CD14-positive monocyte (primary cell): ENCODE data around the gene POMT1. TPM values are rescaled to one million over a fixed set of nuclear protein-coding genes. Genes with fewer than 3 reads are reported as not detected.

ENCODE experiments used
- DNase-seq, 3 donors: peaks; one replicate each; pipeline ENCODE4 v3.0.0-alpha.2; 2011 to 2022
- H2AFZ ChIP-seq: 2 replicates; pipeline ENCODE4 v1.6.0; 2012; ENCODE audit warnings: mild to moderate bottlenecking, low read depth, low read length, inconsistent platforms; ENCODE audit not compliant: insufficient read depth, poor library complexity, severe bottlenecking
- H3K27ac ChIP-seq, 2 donors: 1 replicate in 1 of 2; 2 replicates in 1 of 2; pipeline ENCODE4 v1.5.1; 2012 to 2013; ENCODE audit warnings: low read length in 2 of 2, control low read depth in 1 of 2, inconsistent platforms in 1 of 2, low read depth in 1 of 2, mild to moderate bottlenecking in 1 of 2
- H3K27me3 ChIP-seq, 2 donors: one replicate each; pipeline versions ENCODE4 v1.6.0 to v1.6.1; 2011 to 2013; ENCODE audit warnings: low read length in 2 of 2; ENCODE audit not compliant: control insufficient read depth in 2 of 2, insufficient read depth in 2 of 2
- H3K36me3 ChIP-seq, 2 donors: replicated peaks in 1 of 2; 1 replicate in 1 of 2; 2 replicates in 1 of 2; pipeline versions ENCODE4 v1.5.1 to v1.6.1; 2012 to 2013; ENCODE audit warnings: low read length in 2 of 2, control low read depth in 1 of 2, inconsistent platforms in 1 of 2, mild to moderate bottlenecking in 1 of 2; ENCODE audit not compliant: insufficient read depth in 2 of 2, control insufficient read depth in 1 of 2
- H3K4me1 ChIP-seq, 2 donors: 1 replicate in 1 of 2; 2 replicates in 1 of 2; pipeline versions ENCODE4 v1.5.1 to v1.6.1; 2012 to 2013; ENCODE audit warnings: low read length in 2 of 2, control low read depth in 1 of 2, inconsistent platforms in 1 of 2, mild to moderate bottlenecking in 1 of 2, moderate library complexity in 1 of 2; ENCODE audit not compliant: insufficient read depth in 2 of 2, control insufficient read depth in 1 of 2
- H3K4me2 ChIP-seq: replicated peaks from 2 replicates; pipeline ENCODE3; 2012; ENCODE audit warnings: low read length, moderate library complexity, mild to moderate bottlenecking; ENCODE audit not compliant: poor library complexity, severe bottlenecking; ENCODE audit errors: extremely low read depth
- H3K4me3 ChIP-seq, 3 experiments: fragments of 200-600 bp in 1 of 3; sonication (generic) in 1 of 3; replicated peaks in 1 of 3; 1 replicate in 2 of 3; 2 replicates in 1 of 3; pipeline ENCODE4 v1.5.1; 2011 to 2013; ENCODE audit warnings: low read length in 3 of 3, mild to moderate bottlenecking in 3 of 3, control low read depth in 2 of 3, low read depth in 2 of 3, inconsistent platforms in 1 of 3, moderate library complexity in 1 of 3
- H3K79me2 ChIP-seq: 2 replicates; pipeline ENCODE4 v1.6.0; 2012; ENCODE audit warnings: mild to moderate bottlenecking, control low read depth, inconsistent platforms, low read length, moderate library complexity; ENCODE audit not compliant: insufficient read depth
- H3K9ac ChIP-seq: 2 replicates; pipeline ENCODE4 v1.6.0; 2017; ENCODE audit warnings: low read length, mild to moderate bottlenecking; ENCODE audit not compliant: insufficient read depth, poor library complexity, severe bottlenecking
- H3K9me3 ChIP-seq, 2 donors: replicated peaks in 1 of 2; 1 replicate in 1 of 2; 2 replicates in 1 of 2; pipeline versions ENCODE4 v1.5.1 to v1.6.1; 2012 to 2013; ENCODE audit warnings: low read length in 2 of 2, control low read depth in 1 of 2; ENCODE audit not compliant: control insufficient read depth in 1 of 2, insufficient read depth in 1 of 2
- H4K20me1 ChIP-seq: 2 replicates; pipeline ENCODE4 v1.6.0; 2012; ENCODE audit warnings: mild to moderate bottlenecking, low read length, control low read depth, moderate library complexity; ENCODE audit not compliant: insufficient read depth
- H3K27ac Mint-ChIP-seq, 7 donors: one replicate each; pipeline ENCODE4 v1.8.0; 2020; ENCODE audit warnings: mild to moderate bottlenecking in 7 of 7, mixed read lengths in 7 of 7, moderate library complexity in 6 of 7, inconsistent platforms in 2 of 7
- H3K27me3 Mint-ChIP-seq, 3 donors: one replicate each; pipeline ENCODE4 v1.8.0; 2021 to 2022; ENCODE audit warnings: low read depth in 3 of 3, mild to moderate bottlenecking in 3 of 3, mixed read lengths in 3 of 3, moderate library complexity in 3 of 3, inconsistent platforms in 1 of 3
- H3K36me3 Mint-ChIP-seq, 2 donors: one replicate each; pipeline ENCODE4 v1.8.0; 2020; ENCODE audit warnings: mixed read lengths in 2 of 2, inconsistent platforms in 1 of 2, mild to moderate bottlenecking in 1 of 2
- H3K4me1 Mint-ChIP-seq: one replicate; pipeline ENCODE4 v1.8.0; 2020; ENCODE audit warnings: mild to moderate bottlenecking, mixed read lengths
- H3K4me3 Mint-ChIP-seq, 2 donors: one replicate each; pipeline ENCODE4 v1.8.0; 2020; ENCODE audit warnings: mild to moderate bottlenecking in 2 of 2, mixed read lengths in 2 of 2, moderate library complexity in 1 of 2
- H3K9me3 Mint-ChIP-seq, 7 donors: one replicate each; pipeline ENCODE4 v1.8.0; 2020 to 2022; ENCODE audit warnings: mixed read lengths in 7 of 7, mild to moderate bottlenecking in 6 of 7, moderate library complexity in 6 of 7, inconsistent platforms in 2 of 7
- CTCF ChIP-seq: fragments of 200-600 bp; IDR thresholded peaks from one replicate; pipeline ENCODE4 v1.8.0; 2022; ENCODE audit warnings: antibody characterized with exemption, mild to moderate bottlenecking
- WGBS: methylation state at CpG from one replicate; pipeline ENCODE4 v1.1.5; 2013; ENCODE audit warnings: missing lambda C conversion rate; ENCODE audit not compliant: insufficient coverage; 5-methylcytosine and 5-hydroxymethylcytosine counted together
- intact Hi-C, 2 donors: fragments of 100-400 bp; cut with micrococcal nuclease; formaldehyde crosslinking; loops; one replicate each; pipeline versions ENCODE4 v1.15.0 to v1.15.1; 2023
- polyA plus RNA-seq, 3 donors: library from polyadenylated mRNA; depleted of rRNA in 1 of 3; unstranded in 2 of 3; stranded (reverse) in 1 of 3; fragments of 300-500 nt in 2 of 3; fragments of >200 nt in 1 of 3; fragmentation: Illumina TruSeq in 2 of 3; gene quantifications; 1 replicate in 2 of 3; 2 replicates in 1 of 3; pipeline ENCODE4 v1.2.3, GENCODE V29; 2012 to 2021

POMT1 gene
- polyA plus RNA-seq, 3 donors = 5.9 to 22.3 (median 7.5) TPM

- no peak overlapping the region for H3K9ac ChIP-seq
- Mint-ChIP-seq H3K4me3 (no peak overlapping the region), H3K36me3 (peaks cover 19 to 21% of the 10 kb centered on the region in 2 donors), H3K27me3 (peaks cover 15 to 22% (median 22%) of the 10 kb centered on the region in 3 donors), H3K4me1 (peaks cover 23% of the 10 kb centered on the region), H3K27ac (no peak overlapping the region), H3K9me3 (peaks cover 0 to 4% (median 0%) of the 10 kb centered on the region in 7 donors)
- WGBS = no CpG with 5 or more reads among the region's 8 CpGs
- no peak overlapping the region for H3K4me2 ChIP-seq
- peaks cover 7% of the 10 kb centered on the region for H4K20me1 ChIP-seq
- H3K27ac ChIP-seq = no peak overlapping the region
- peaks cover under 1 to 6% of the 10 kb centered on the region in 2 donors for H3K36me3 ChIP-seq
- intact Hi-C loops = loop anchor here (10.0 kb wide), 1 partner anchor 240 kb away; the partner anchor contains the start of gene RAPGEF1 (in 2 of the 2)
- no peaks in the 10 kb centered on the region for H3K79me2 ChIP-seq
- no peaks in the 10 kb centered on the region for H3K9me3 ChIP-seq
- peaks cover 19 to 24% of the 10 kb centered on the region in 2 donors for H3K4me1 ChIP-seq
- no peak overlapping the region for H2AFZ ChIP-seq
- DNase-seq = no peak
- no peak for TF ChIP-seq CTCF
- no peak overlapping the region for H3K4me3 ChIP-seq
- H3K27me3 ChIP-seq = peaks cover 2 to 14% of the 10 kb centered on the region in 2 donors
Observed at GRCh38 chr9:131505012-131505411, 2.3 kb downstream of the POMT1 start.

- H3K9me3 Mint-ChIP-seq = peaks cover 0 to 6% (median 3%) of the 10 kb centered on the region in 7 donors
- H3K9ac ChIP-seq = no peak overlapping the region
- no peaks in the 10 kb centered on the region for H4K20me1 ChIP-seq
- no peak overlapping the region for H3K4me3 Mint-ChIP-seq
- no peaks in the 10 kb centered on the region for H3K27me3 ChIP-seq
- no peak overlapping the region for H3K4me2 ChIP-seq
- H3K27me3 Mint-ChIP-seq = peaks cover 0 to 2% (median 0%) of the 10 kb centered on the region in 3 donors
- no peaks in the 10 kb centered on the region for H3K4me1 ChIP-seq
- no peak overlapping the region for H3K27ac ChIP-seq
- no peaks in the 10 kb centered on the region for H3K4me1 Mint-ChIP-seq
- H3K9me3 ChIP-seq = peaks cover 20 to 22% of the 10 kb centered on the region in 2 donors
- WGBS = 100% methylated on average over 2 of the region's 7 CpGs
- H2AFZ ChIP-seq = no peak overlapping the region
- no peak for TF ChIP-seq CTCF
- intact Hi-C loops = no loop called here
- H3K36me3 ChIP-seq = peaks cover 23 to 45% of the 10 kb centered on the region in 2 donors
- peaks cover 47 to 63% of the 10 kb centered on the region in 2 donors for H3K36me3 Mint-ChIP-seq
- DNase-seq = no peak
- no peaks in the 10 kb centered on the region for H3K79me2 ChIP-seq
- H3K27ac Mint-ChIP-seq = no peak overlapping the region
- H3K4me3 ChIP-seq = no peak overlapping the region
Observed at GRCh38 chr9:131511416-131511815, 8.7 kb downstream of the POMT1 start.
